Prostate gland (tissue), 2 donors: ENCODE data around the gene B4GALNT4. TPM values are rescaled to one million over a fixed set of nuclear protein-coding genes. Genes with fewer than 3 reads are reported as not detected.
"Not testable (repeated sequence)": the region's sequence is repeated elsewhere in the genome, so short reads cannot be mapped to it uniquely, and the experiment has no call there.

Experiments
- DNase-seq: peaks from one replicate; pipeline ENCODE4 v3.0.0-alpha.2; 2019; ENCODE audit warnings: low spot score
- H3K27ac ChIP-seq, 2 donors: fragments of 200-600 bp; sonication (generic); 2 replicates each; pipeline ENCODE4 v1.5.1; 2017 to 2019
- H3K27me3 ChIP-seq: fragments of 200-600 bp; sonication (generic); replicated peaks from 2 replicates; pipeline ENCODE4 v1.5.1; 2019; ENCODE audit not compliant: insufficient read depth
- H3K36me3 ChIP-seq, 2 donors: fragments of 200-600 bp; sonication (generic); 1 replicate in 1 of 2; 2 replicates in 1 of 2; pipeline versions ENCODE4 v1.5.1 to v1.8.1; 2017 to 2019
- H3K4me1 ChIP-seq: fragments of 200-600 bp; sonication (generic); replicated peaks from 2 replicates; pipeline ENCODE4 v1.5.1; 2019
- H3K4me3 ChIP-seq, 2 donors: fragments of 200-600 bp; sonication (generic); 2 replicates each; pipeline ENCODE4 v1.5.1; 2017 to 2019
- H3K9me3 ChIP-seq: fragments of 200-600 bp; sonication (generic); 2 replicates; pipeline ENCODE4 v1.5.1; 2017
- POLR2A ChIP-seq: fragments of 450-650 bp; IDR thresholded peaks from one replicate; pipeline ENCODE4 v1.6.1; 2016; ENCODE audit warnings: antibody characterized with exemption, mild to moderate bottlenecking
- POLR2AphosphoS5 ChIP-seq: sonication (generic); formaldehyde crosslinking; IDR thresholded peaks from one replicate; pipeline ENCODE4 v1.6.1; 2017; ENCODE audit warnings: antibody characterized with exemption
- WGBS: methylation state at CpG from one replicate; pipeline ENCODE4 v1.1.5; 2018; 5-methylcytosine and 5-hydroxymethylcytosine counted together
- intact Hi-C: fragments of 100-400 bp; cut with DNase I; formaldehyde crosslinking; loops from one replicate; pipeline ENCODE4 v1.14.2; 2022
- total RNA-seq, 2 donors: library from RNA; depleted of rRNA; stranded (reverse); fragments of >200 nt; gene quantifications; one replicate each; pipeline ENCODE4 v1.1.0, GENCODE V29; 2016
- TF ChIP-seq, protein P1 (sequence below), 4 experiments: fragments of 200-600 bp in 2 of 4; fragments of 450-650 bp in 2 of 4; sonication (generic) in 2 of 4; IDR thresholded peaks; 1 replicate in 3 of 4; 2 replicates in 1 of 4; pipeline ENCODE4 v1.5.1; 2016 to 2019; ENCODE audit warnings: antibody characterized with exemption in 4 of 4, mild to moderate bottlenecking in 2 of 4, moderate library complexity in 2 of 4

The B4GALNT4 gene
- total RNA-seq, 2 donors from 2014 or later, result 5.8 to 14.2 TPM

DNA sequence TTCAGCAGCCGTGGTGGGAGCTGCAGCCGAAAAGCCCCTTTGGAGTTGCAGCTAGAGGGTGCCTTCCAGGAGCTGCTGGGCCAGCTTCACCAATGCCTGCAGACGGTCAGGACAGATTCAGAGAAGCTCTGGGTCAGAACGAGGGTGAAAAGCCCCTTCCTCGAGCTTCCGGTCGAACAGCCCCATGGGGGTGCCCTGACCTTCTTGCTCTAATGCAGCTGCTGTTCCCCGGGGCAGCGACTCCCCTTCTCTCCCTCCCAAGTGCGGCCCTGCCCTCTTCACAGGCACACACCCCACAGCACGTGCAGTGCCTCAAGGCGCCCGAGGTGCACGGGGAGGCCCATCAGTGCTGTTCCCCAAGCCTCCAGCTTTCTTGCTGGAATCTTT is 39.0 kb upstream of the B4GALNT4 start:
- Histone ChIP-seq H3K9me3 (no peaks in the 10 kb centered on the region), H3K36me3 (no peaks in the 10 kb centered on the region), H3K4me3 (no peak overlapping the region), H3K4me1 (peaks cover 3% of the 10 kb centered on the region), H3K27me3 (no peaks in the 10 kb centered on the region), H3K27ac (no peak overlapping the region)
- 81% methylated on average over 14 of the region's 14 CpGs for WGBS
- TF ChIP-seq POLR2A, result no peak
- TF ChIP-seq POLR2AphosphoS5, result no peak
- TF ChIP-seq, protein P1, sequence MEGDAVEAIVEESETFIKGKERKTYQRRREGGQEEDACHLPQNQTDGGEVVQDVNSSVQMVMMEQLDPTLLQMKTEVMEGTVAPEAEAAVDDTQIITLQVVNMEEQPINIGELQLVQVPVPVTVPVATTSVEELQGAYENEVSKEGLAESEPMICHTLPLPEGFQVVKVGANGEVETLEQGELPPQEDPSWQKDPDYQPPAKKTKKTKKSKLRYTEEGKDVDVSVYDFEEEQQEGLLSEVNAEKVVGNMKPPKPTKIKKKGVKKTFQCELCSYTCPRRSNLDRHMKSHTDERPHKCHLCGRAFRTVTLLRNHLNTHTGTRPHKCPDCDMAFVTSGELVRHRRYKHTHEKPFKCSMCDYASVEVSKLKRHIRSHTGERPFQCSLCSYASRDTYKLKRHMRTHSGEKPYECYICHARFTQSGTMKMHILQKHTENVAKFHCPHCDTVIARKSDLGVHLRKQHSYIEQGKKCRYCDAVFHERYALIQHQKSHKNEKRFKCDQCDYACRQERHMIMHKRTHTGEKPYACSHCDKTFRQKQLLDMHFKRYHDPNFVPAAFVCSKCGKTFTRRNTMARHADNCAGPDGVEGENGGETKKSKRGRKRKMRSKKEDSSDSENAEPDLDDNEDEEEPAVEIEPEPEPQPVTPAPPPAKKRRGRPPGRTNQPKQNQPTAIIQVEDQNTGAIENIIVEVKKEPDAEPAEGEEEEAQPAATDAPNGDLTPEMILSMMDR (IDR thresholded peaks at IDR 0.05), result no peak
- intact Hi-C loops, result no loop called here
- DNase-seq, result no peak

DNA sequence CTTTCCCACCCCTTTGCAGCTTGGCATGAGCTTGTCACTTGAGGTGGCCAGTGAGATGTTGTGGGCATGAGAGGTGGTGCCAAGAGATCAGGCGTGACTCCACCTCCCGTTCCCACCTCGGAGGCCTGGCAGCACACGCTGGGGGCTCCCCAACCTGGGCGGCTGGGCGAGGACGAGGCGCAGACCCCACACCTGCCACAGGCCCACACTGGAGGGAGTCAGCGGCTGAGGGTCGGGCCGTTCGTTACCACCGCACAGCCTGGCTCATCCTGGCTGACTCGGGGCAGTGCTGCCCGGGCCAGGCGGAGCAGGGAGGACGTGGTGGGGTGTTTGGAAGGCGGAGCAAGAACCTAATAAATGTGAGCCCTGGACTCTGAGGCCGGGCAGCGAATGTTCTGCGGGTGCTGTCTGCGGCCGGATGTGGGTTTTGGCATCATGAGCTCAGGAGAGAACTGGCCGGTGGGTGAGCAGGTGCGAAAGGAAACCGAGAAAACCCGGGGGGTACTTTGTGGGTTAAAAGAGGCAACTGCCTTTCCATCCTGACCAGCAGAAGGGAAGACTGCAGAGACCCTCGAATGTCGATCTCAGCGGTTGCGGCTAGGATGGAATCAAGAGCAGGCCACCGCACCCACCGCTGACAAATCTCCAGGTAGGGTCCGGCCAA is 38.5 kb upstream of the B4GALNT4 start:
- intact Hi-C loops, result no loop called here
- H3K27me3 ChIP-seq, result no peaks in the 10 kb centered on the region
- H3K27ac ChIP-seq, result no peak overlapping the region
- H3K4me3 ChIP-seq, result no peak overlapping the region
- no peaks in the 10 kb centered on the region for H3K9me3 ChIP-seq
- H3K36me3 ChIP-seq, result no peaks in the 10 kb centered on the region
- H3K4me1 ChIP-seq, result peaks cover 3% of the 10 kb centered on the region
- 85% methylated on average over 25 of the region's 34 CpGs for WGBS
- TF ChIP-seq POLR2AphosphoS5 (no peak), POLR2A (no peak)
- TF ChIP-seq, protein P1 (IDR thresholded peaks at IDR 0.05), result no peak
- DNase-seq, result no peak

DNA sequence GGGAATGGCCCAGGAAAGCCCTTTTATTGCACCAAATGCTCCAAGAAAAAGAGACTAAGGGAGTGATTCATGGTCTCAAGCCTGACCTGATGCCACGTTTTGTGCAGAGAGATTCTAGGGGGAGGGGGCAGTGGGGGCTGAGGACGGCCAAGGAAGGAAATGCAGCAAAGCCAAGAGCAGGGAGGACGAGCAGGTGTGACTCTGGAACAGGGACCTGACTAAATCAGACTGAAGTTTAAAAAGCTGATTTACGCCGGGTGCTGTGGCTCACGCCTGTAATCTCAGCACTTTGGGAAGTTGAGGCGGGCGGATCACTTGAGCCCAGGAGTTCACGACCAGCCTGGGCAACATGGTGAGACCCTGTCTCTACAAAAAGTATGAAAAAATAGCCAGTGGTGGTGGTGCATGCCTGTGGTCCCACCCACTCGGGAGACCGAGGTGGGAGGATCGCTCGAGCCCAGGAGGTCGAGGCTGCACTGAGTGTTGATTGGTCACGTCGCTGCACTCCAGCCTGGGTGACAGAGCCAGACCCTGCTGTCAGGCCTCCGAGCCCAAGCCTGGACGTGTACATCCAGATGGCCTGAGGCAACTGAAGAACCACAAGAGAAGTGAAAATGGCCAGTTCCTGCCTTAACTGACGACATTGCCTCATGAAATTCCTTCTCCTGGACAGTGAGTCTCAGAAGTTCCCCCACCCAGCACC is 37.8 kb upstream of the B4GALNT4 start:
- no peaks in the 10 kb centered on the region for H3K9me3 ChIP-seq
- H3K4me3 ChIP-seq, result no peak overlapping the region
- no peak for DNase-seq
- TF ChIP-seq, protein P1 (IDR thresholded peaks at IDR 0.05), result no peak
- TF ChIP-seq POLR2A, result no peak
- no peak for TF ChIP-seq POLR2AphosphoS5
- peaks cover 3% of the 10 kb centered on the region for H3K4me1 ChIP-seq
- no peaks in the 10 kb centered on the region for H3K36me3 ChIP-seq
- H3K27me3 ChIP-seq, result no peaks in the 10 kb centered on the region
- no peak overlapping the region for H3K27ac ChIP-seq
- intact Hi-C loops, result no loop called here
- 86% methylated on average over 19 of the region's 19 CpGs for WGBS

DNA sequence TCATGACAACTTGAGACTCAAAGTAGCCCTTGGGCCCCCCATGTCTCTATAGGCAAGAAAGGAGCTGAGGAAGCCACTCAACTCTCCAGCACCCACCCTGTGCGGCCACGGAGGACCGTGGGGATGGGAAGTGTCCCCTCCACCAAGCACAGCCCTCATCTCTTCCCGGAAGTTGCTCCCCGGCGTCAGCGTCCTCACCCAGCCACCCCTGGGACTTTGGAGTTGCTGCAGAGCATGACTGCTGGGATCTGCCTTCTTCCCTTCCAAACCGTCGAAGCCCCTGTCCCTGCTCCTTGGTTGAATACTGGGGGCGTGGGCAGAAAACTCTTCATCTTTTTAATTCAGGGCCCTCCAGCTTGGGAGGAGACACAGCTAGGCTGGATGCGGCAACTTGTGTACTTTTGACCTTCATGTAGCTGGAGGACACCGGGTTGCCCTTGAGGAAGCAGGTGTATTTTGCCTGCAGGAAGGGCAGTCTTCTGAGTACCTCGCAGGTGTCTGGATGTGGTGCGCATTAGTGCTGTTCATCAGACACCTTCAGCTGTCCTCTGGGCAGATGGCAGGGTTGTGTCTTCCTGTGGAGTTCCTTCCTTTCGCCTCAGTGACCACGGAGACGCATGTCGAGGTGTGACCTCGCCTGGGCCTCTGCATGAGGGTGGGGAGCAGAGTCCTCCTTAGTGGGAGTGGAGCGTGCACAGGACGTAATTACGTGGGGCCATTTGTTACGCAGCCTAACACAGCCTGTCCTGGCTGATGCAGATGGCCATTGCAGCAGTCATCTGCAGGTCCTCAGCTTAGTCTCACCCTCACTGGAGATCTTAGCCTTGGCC is 36.4 kb upstream of the B4GALNT4 start:
- Histone ChIP-seq H3K27ac (no peak overlapping the region), H3K27me3 (no peaks in the 10 kb centered on the region), H3K4me3 (no peak overlapping the region), H3K9me3 (no peaks in the 10 kb centered on the region), H3K4me1 (no peaks in the 10 kb centered on the region), H3K36me3 (no peaks in the 10 kb centered on the region)
- no peak for TF ChIP-seq POLR2AphosphoS5
- TF ChIP-seq POLR2A, result no peak
- TF ChIP-seq, protein P1 (IDR thresholded peaks at IDR 0.05), result no peak
- 90% methylated on average over 23 of the region's 23 CpGs for WGBS
- no peak for DNase-seq
- intact Hi-C loops, result no loop called here

DNA sequence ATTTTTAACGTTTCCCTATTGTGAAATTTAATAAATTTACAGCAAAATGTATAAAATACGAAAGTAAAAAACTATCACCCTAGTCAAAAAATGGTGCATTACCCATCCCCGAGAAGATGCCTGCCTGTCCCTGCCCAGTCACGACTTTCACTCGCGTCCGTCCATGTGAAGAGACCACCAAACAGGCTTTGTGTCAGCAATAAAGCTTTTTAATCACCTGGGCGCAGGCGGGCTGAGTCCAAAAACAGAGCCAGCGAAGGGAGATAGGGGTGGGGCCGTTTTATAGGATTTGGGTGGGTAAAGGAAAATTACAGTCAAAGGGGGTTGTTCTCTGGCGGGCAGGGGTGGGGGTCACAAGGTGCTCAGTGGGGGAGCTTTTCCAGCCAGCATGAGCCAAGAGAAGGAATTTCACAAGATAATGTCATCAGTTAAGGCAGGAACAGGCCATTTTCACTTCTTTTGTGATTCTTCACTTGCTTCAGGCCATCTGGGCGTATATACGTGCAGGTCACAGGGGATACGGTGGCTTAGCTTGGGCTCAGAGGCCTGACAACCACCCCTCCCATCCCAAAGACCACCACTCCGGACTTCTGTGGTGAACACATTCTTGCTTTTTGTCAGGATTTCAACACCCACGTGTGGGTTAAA is 35.6 kb upstream of the B4GALNT4 start:
- DNase-seq, H3K27me3 ChIP-seq, intact Hi-C loops, H3K9me3 ChIP-seq, H3K4me1 ChIP-seq, H3K36me3 ChIP-seq, H3K27ac ChIP-seq, H3K4me3 ChIP-seq: not testable (repeated sequence)
- WGBS, result 87% methylated on average over 17 of the region's 17 CpGs
